Gastrocnemius medialis (tissue), 4 donors: ENCODE measurements around the gene ZMYND8. TPM values are rescaled to one million over a fixed set of nuclear protein-coding genes. Genes with fewer than 3 reads are reported as not detected.

Source experiments
- ATAC-seq, 2 donors: fragments of 150-250 bp; one replicate each; pipeline ENCODE4 v1.9.1; 2016
- DNase-seq, 2 donors: peaks; one replicate each; pipeline ENCODE4 v3.0.0-alpha.2; 2019
- H3K27ac ChIP-seq, 4 donors: fragments of 200-600 bp; sonication (generic); 1 replicate in 1 of 4; 2 replicates in 3 of 4; pipeline ENCODE4 v1.5.1; 2016 to 2018; ENCODE audit warnings: mild to moderate bottlenecking in 2 of 4, moderate library complexity in 1 of 4
- H3K27me3 ChIP-seq, 3 donors: fragments of 200-600 bp; sonication (generic) in 2 of 3; 1 replicate in 1 of 3; 2 replicates in 2 of 3; pipeline versions ENCODE4 v1.5.1 to v1.6.0; 2016 to 2019; ENCODE audit warnings: mild to moderate bottlenecking in 1 of 3, moderate library complexity in 1 of 3
- H3K36me3 ChIP-seq, 2 donors: fragments of 200-600 bp; sonication (generic) in 1 of 2; one replicate each; pipeline ENCODE4 v1.5.1; 2017 to 2018
- H3K4me1 ChIP-seq, 2 donors: fragments of 200-600 bp; sonication (generic) in 1 of 2; one replicate each; pipeline ENCODE4 v1.5.1; 2016 to 2017; ENCODE audit warnings: mild to moderate bottlenecking in 2 of 2
- H3K4me3 ChIP-seq, 4 donors: fragments of 200-600 bp; sonication (generic) in 3 of 4; 1 replicate in 1 of 4; 2 replicates in 3 of 4; pipeline ENCODE4 v1.5.1; 2016 to 2019; ENCODE audit warnings: mild to moderate bottlenecking in 2 of 4
- H3K9me3 ChIP-seq, 3 donors: fragments of 200-600 bp; sonication (generic) in 2 of 3; 1 replicate in 1 of 3; 2 replicates in 2 of 3; pipeline ENCODE4 v1.5.1; 2016 to 2019
- POLR2A ChIP-seq, 2 donors: fragments of 450-650 bp; IDR thresholded peaks; one replicate each; pipeline ENCODE4 v1.6.1; 2017; ENCODE audit warnings: antibody characterized with exemption in 2 of 2, mild to moderate bottlenecking in 2 of 2, moderate library complexity in 2 of 2
- in situ Hi-C, 4 donors: fragments of 200-750 bp; cut with MboI; loops; one replicate each; pipeline versions ENCODE4 v1.15.0 to v1.8.0; 2017; ENCODE audit warnings: low sequenced_read_pairs in 4 of 4
- intact Hi-C: fragments of 100-400 bp; cut with DNase I; formaldehyde crosslinking; loops from one replicate; pipeline ENCODE4 v1.15.1; 2023; ENCODE audit warnings: low total_unique reads
- total RNA-seq, 4 donors: library from RNA; depleted of rRNA; stranded (reverse); fragments of >200 nt; gene quantifications; one replicate each; pipeline versions ENCODE4 v1.1.0 to v1.2.3, GENCODE V29; 2016
- TF ChIP-seq, protein P1 (sequence below), 5 experiments: fragments of 450-650 bp in 3 of 5; fragments of 200-600 bp in 2 of 5; sonication (generic) in 2 of 5; IDR thresholded peaks in 4 of 5; conservative IDR thresholded peaks in 1 of 5; 1 replicate in 4 of 5; 2 replicates in 1 of 5; pipeline ENCODE4 v1.5.1; 2016 to 2019; ENCODE audit warnings: antibody characterized with exemption in 5 of 5, mild to moderate bottlenecking in 3 of 5, moderate library complexity in 3 of 5

Gene ZMYND8
- total RNA-seq, 4 donors from 2014 or later = 15.1 to 32.2 (median 19.7) TPM

- Histone ChIP-seq H3K4me1 (no peaks in the 10 kb centered on the region), H3K4me3 (no peak overlapping the region), H3K27ac (no peak overlapping the region), H3K36me3 (no peaks in the 10 kb centered on the region), H3K27me3 (peaks cover 0 to 6% (median 0%) of the 10 kb centered on the region in 3 donors), H3K9me3 (no peaks in the 10 kb centered on the region)
- in situ Hi-C loops (loop anchor here in 2 of 4 donors (25.0 kb wide), 1 partner anchor 406 kb away; no protein-coding TSS in a partner anchor), intact Hi-C loops (no loop called here)
- TF ChIP-seq POLR2A (IDR thresholded peaks at IDR 0.05) = no peak
- TF ChIP-seq, protein P1, sequence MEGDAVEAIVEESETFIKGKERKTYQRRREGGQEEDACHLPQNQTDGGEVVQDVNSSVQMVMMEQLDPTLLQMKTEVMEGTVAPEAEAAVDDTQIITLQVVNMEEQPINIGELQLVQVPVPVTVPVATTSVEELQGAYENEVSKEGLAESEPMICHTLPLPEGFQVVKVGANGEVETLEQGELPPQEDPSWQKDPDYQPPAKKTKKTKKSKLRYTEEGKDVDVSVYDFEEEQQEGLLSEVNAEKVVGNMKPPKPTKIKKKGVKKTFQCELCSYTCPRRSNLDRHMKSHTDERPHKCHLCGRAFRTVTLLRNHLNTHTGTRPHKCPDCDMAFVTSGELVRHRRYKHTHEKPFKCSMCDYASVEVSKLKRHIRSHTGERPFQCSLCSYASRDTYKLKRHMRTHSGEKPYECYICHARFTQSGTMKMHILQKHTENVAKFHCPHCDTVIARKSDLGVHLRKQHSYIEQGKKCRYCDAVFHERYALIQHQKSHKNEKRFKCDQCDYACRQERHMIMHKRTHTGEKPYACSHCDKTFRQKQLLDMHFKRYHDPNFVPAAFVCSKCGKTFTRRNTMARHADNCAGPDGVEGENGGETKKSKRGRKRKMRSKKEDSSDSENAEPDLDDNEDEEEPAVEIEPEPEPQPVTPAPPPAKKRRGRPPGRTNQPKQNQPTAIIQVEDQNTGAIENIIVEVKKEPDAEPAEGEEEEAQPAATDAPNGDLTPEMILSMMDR (IDR thresholded peaks at IDR 0.05 in 4 of 5, conservative IDR thresholded peaks at IDR 0.05 in 1 of 5) = no peak
- ATAC-seq = no peak
- no peak for DNase-seq
Observed at GRCh38 chr20:47167846-47168245, 188.7 kb downstream of the ZMYND8 start.

DNA sequence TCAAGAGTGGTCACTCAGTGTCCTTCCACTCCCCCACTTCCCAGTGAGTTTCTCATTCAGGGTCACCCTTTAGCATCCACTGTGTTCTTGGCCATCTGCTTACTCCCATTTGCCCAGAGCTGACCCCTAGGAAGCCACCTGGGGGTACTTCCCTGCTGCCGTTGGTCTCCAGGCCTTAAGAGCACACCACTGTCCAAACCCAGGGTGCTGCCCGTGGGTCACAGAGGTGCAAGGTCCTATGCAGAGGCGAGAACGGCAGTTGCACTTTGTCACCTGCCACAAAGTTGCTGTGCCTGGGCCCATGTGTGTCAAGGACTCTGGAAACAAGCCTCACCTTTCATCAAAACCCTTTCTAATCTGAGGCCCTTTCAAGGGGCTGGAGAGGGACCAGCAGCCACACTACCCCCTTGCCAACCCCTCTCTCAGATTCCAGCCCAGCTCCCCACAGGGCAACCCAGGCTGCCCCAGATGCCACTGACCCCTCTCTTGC is 191.1 kb downstream of the ZMYND8 start:
- no peak overlapping the region for H3K27ac ChIP-seq
- no peak for DNase-seq
- no peak for TF ChIP-seq POLR2A (IDR thresholded peaks at IDR 0.05)
- TF ChIP-seq, protein P1 (IDR thresholded peaks at IDR 0.05 in 4 of 5, conservative IDR thresholded peaks at IDR 0.05 in 1 of 5) = no peak
- intact Hi-C loops = no loop called here
- no peaks in the 10 kb centered on the region for H3K9me3 ChIP-seq
- H3K36me3 ChIP-seq = no peaks in the 10 kb centered on the region
- H3K27me3 ChIP-seq = peaks cover 0 to 6% (median 3%) of the 10 kb centered on the region in 3 donors
- no peak overlapping the region for H3K4me3 ChIP-seq
- no peaks in the 10 kb centered on the region for H3K4me1 ChIP-seq
- no peak for ATAC-seq
- in situ Hi-C loops = loop anchor here in 2 of 4 donors (25.0 kb wide), 1 partner anchor 403 kb away; no protein-coding TSS in a partner anchor

DNA sequence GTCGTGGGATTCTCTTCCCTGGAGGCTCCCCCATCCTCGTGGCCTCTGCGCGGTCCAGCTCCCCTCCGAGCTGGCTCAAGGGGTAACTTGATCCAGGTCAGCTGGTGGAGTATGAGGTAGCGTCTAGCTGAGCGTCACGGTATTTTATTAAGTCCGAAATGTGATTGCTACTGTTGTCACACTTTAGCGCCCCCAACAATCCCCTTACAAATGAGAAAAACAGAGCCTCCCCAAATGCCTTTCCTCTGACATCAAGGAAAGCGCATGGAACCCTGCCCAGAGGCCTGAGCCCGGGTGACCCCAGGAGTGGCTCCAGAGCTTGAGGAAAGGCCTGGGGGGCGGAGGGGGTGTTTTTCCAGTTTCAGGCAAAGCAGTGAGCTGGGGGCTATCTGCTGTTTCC is 192.4 kb downstream of the ZMYND8 start:
- in situ Hi-C loops (loop anchor here in 2 of 4 donors (25.0 kb wide), 1 partner anchor 402 kb away; no protein-coding TSS in a partner anchor), intact Hi-C loops (no loop called here)
- peaks cover 0 to 3% (median 3%) of the 10 kb centered on the region in 3 donors for H3K27me3 ChIP-seq
- DNase-seq (no peak), ATAC-seq (no peak)
- no peak overlapping the region for H3K4me3 ChIP-seq
- no peaks in the 10 kb centered on the region for H3K36me3 ChIP-seq
- TF ChIP-seq, protein P1 (IDR thresholded peaks at IDR 0.05 in 4 of 5, conservative IDR thresholded peaks at IDR 0.05 in 1 of 5) = no peak
- no peak for TF ChIP-seq POLR2A (IDR thresholded peaks at IDR 0.05)
- H3K4me1 ChIP-seq = no peaks in the 10 kb centered on the region
- no peak overlapping the region for H3K27ac ChIP-seq
- no peaks in the 10 kb centered on the region for H3K9me3 ChIP-seq

DNA sequence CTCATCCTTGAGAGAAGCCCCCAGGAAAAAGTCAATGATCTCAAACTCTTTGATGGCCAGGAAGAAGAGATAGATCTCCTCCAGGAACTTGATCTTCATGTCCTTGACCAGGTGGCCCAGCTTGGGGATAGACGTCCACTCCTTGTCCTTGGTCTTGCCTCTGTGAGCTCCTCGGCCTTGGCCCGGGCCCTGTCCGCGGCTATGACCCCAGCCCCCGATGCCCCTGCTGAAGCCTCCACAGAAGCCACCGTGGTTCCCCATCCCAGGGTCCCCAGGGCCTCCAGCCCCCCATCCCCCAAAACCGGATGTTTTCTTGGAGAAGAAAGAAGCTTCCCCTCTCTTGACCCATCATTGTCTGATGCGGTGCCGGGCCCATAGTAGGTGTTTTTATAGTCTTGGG is 195.1 kb downstream of the ZMYND8 start:
- Histone ChIP-seq H3K36me3 (no peaks in the 10 kb centered on the region), H3K4me1 (no peaks in the 10 kb centered on the region), H3K4me3 (no peak overlapping the region), H3K9me3 (no peaks in the 10 kb centered on the region), H3K27ac (no peak overlapping the region), H3K27me3 (peaks cover 0 to 3% (median 0%) of the 10 kb centered on the region in 3 donors)
- in situ Hi-C loops (loop anchor here in 2 of 4 donors (25.0 kb wide), 1 partner anchor 399 kb away; no protein-coding TSS in a partner anchor), intact Hi-C loops (no loop called here)
- TF ChIP-seq POLR2A (IDR thresholded peaks at IDR 0.05) = no peak
- TF ChIP-seq, protein P1 (IDR thresholded peaks at IDR 0.05 in 4 of 5, conservative IDR thresholded peaks at IDR 0.05 in 1 of 5) = no peak
- no peak for DNase-seq
- no peak for ATAC-seq
